Measurements from ENCODE around the gene GRK4. TPM values are rescaled to one million over a fixed set of nuclear protein-coding genes. Genes with fewer than 3 reads are reported as not detected.

The GRK4 gene
- total RNA-seq, 1 donor from 2014 or later, result 1.3 TPM

DNA sequence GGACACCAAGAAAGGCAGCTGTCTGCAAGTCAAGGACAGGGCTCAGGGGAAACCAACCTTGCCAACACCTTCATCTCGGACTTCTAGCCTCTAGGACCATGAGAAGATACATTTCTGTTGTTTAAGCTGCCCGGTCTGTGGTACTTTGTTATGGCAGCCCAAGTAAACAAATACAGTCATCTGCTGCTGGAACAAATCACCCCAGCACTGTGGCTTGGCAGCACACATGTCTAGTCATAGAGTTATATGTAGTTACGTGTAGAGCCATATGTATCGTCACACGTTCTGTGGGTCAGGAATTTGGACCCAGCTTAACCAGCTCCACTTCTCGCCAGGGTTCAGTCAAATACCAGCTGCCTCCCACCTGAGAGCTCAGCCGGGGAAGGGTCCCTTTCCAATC is 108.4 kb downstream of the GRK4 start:
- Histone ChIP-seq H3K79me2 (ENCODE audit: low read depth) (peaks cover 19% of the 10 kb centered on the region), H3K4me3 (no peak overlapping the region), H3K36me3 (no peaks in the 10 kb centered on the region), H2AFZ (replicated peaks) (no peak overlapping the region), H3K4me2 (no peak overlapping the region), H3K4me1 (peaks cover 16% of the 10 kb centered on the region), H3K27ac (no peak overlapping the region), H3K9me3 (ENCODE audit: low read depth) (no peaks in the 10 kb centered on the region), H3F3A (ENCODE audit: low read depth) (peaks cover 12% of the 10 kb centered on the region), H4K20me1 (ENCODE audit: low read depth) (peaks cover 13% of the 10 kb centered on the region), H3K9ac (no peak overlapping the region), H3K27me3 (no peaks in the 10 kb centered on the region)
- TF ChIP-seq, protein P1, sequence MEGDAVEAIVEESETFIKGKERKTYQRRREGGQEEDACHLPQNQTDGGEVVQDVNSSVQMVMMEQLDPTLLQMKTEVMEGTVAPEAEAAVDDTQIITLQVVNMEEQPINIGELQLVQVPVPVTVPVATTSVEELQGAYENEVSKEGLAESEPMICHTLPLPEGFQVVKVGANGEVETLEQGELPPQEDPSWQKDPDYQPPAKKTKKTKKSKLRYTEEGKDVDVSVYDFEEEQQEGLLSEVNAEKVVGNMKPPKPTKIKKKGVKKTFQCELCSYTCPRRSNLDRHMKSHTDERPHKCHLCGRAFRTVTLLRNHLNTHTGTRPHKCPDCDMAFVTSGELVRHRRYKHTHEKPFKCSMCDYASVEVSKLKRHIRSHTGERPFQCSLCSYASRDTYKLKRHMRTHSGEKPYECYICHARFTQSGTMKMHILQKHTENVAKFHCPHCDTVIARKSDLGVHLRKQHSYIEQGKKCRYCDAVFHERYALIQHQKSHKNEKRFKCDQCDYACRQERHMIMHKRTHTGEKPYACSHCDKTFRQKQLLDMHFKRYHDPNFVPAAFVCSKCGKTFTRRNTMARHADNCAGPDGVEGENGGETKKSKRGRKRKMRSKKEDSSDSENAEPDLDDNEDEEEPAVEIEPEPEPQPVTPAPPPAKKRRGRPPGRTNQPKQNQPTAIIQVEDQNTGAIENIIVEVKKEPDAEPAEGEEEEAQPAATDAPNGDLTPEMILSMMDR (IDR thresholded peaks at IDR 0.05), result no peak
- no peak for TF ChIP-seq EZH2phosphoT487 (IDR thresholded peaks at IDR 0.05)
- TF ChIP-seq EZH2 (IDR thresholded peaks at IDR 0.05), result no peak
- H3K4me3 Mint-ChIP-seq, result peak overlapping the region; percentile 20
- no peaks in the 10 kb centered on the region for H3K9me3 Mint-ChIP-seq
- peaks cover 17% of the 10 kb centered on the region for H3K4me1 Mint-ChIP-seq
- no peak overlapping the region for H3K27ac Mint-ChIP-seq
- no peak for DNase-seq (ENCODE audit: low spot score)
- H3K36me3 Mint-ChIP-seq, result no peaks in the 10 kb centered on the region
- peaks cover 8% of the 10 kb centered on the region for H3K27me3 Mint-ChIP-seq (ENCODE audit: insufficient read depth, low read depth)

DNA sequence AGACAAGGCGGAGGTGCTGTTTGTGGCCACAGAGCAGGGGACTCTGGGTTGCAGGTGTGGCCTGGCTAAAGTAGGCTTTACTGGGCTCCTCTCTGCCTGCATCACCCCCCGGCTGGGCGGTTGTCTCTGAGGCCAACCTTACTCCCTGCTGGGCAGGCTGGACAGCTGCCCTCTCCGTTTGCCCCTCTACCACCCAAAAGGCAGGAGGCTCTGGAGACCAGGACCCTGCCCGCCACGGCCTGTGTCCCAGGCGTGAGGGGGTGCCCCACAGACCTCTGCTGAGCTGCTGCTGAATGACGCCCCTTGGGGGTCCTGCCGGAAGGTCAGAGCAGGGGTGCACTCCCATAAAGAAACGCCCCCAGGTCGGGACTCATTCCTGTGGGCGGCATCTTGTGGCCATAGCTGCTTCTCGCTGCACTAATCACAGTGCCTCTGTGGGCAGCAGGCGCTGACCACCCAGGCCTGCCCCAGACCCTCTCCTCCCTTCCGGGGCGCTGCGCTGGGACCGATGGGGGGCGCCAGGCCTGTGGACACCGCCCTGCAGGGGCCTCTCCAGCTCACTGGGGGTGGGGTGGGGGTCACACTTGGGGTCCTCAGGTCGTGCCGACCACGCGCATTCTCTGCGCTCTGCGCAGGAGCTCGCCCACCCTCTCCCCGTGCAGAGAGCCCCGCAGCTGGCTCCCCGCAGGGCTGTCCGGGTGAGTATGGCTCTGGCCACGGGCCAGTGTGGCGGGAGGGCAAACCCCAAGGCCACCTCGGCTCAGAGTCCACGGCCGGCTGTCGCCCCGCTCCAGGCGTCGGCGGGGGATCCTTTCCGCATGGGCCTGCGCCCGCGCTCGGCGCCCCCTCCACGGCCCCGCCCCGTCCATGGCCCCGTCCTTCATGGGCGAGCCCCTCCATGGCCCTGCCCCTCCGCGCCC is 110.0 kb downstream of the GRK4 start:
- Mint-ChIP-seq H3K4me1 (peaks cover 15% of the 10 kb centered on the region), H3K27me3 (ENCODE audit: insufficient read depth, low read depth) (peaks cover 8% of the 10 kb centered on the region), H3K4me3 (peak overlapping the region; percentile 57), H3K27ac (no peak overlapping the region), H3K9me3 (no peaks in the 10 kb centered on the region), H3K36me3 (no peaks in the 10 kb centered on the region)
- H3K4me2 ChIP-seq, result peak overlapping the region; percentile 99
- H3K36me3 ChIP-seq, result no peaks in the 10 kb centered on the region
- H3K79me2 ChIP-seq (ENCODE audit: low read depth), result peaks cover 35% of the 10 kb centered on the region
- no peak overlapping the region for H3K27ac ChIP-seq
- H3K4me1 ChIP-seq, result peaks cover 16% of the 10 kb centered on the region
- TF ChIP-seq, protein P1 (IDR thresholded peaks at IDR 0.05), result peak; percentile 42
- TF ChIP-seq EZH2 (IDR thresholded peaks at IDR 0.05), result no peak
- peaks cover 12% of the 10 kb centered on the region for H3F3A ChIP-seq (ENCODE audit: low read depth)
- no peaks in the 10 kb centered on the region for H3K27me3 ChIP-seq
- DNase-seq (ENCODE audit: low spot score), result peak; percentile 59
- no peaks in the 10 kb centered on the region for H3K9me3 ChIP-seq (ENCODE audit: low read depth)
- H4K20me1 ChIP-seq (ENCODE audit: low read depth), result peaks cover 29% of the 10 kb centered on the region
- peak overlapping the region; percentile 73 for H3K4me3 ChIP-seq
- H2AFZ ChIP-seq (replicated peaks), result peak overlapping the region; percentile 100
- no peak overlapping the region for H3K9ac ChIP-seq

- Histone ChIP-seq H3K36me3 (no peaks in the 10 kb centered on the region), H3K79me2 (ENCODE audit: low read depth) (peaks cover 44% of the 10 kb centered on the region), H3K4me2 (peak within 1 kb of the TSS; percentile 99), H3K4me1 (peaks cover 16% of the 10 kb centered on the region), H4K20me1 (ENCODE audit: low read depth) (peaks cover 38% of the 10 kb centered on the region), H2AFZ (replicated peaks) (peak within 1 kb of the TSS; percentile 100), H3K27ac (peak within 1 kb of the TSS; percentile 89), H3F3A (ENCODE audit: low read depth) (peaks cover 12% of the 10 kb centered on the region), H3K4me3 (peak within 1 kb of the TSS; percentile 95), H3K9ac (peak within 1 kb of the TSS; percentile 87), H3K27me3 (no peaks in the 10 kb centered on the region), H3K9me3 (ENCODE audit: low read depth) (no peaks in the 10 kb centered on the region)
- H3K4me1 Mint-ChIP-seq, result peaks cover 15% of the 10 kb centered on the region
- peaks cover 8% of the 10 kb centered on the region for H3K27me3 Mint-ChIP-seq (ENCODE audit: insufficient read depth, low read depth)
- no peaks in the 10 kb centered on the region for H3K9me3 Mint-ChIP-seq
- peak within 1 kb of the TSS; percentile 97 for H3K4me3 Mint-ChIP-seq
- peak within 1 kb of the TSS; percentile 94 for H3K27ac Mint-ChIP-seq
- TF ChIP-seq, protein P1 (IDR thresholded peaks at IDR 0.05), result peak; percentile 19
- no peak for TF ChIP-seq EZH2phosphoT487 (IDR thresholded peaks at IDR 0.05)
- peaks cover 1% of the 10 kb centered on the region for H3K36me3 Mint-ChIP-seq
- DNase-seq (ENCODE audit: low spot score), result peak; percentile 97
These were observed 110.9 kb downstream of the GRK4 start, which contains the start of the genes HTT and HTT-AS for GRCh38 chr4:3074078-3074845. Gene HTT (plus strand): TSS chr4:3074681. CDS start chr4:3074826, 145 bp downstream. Gene HTT-AS (minus strand): TSS chr4:3074538.
